Right atrium auricular region (tissue), 2 donors: ENCODE measurements around the gene FAAP100. TPM values are rescaled to one million over a fixed set of nuclear protein-coding genes. Genes with fewer than 3 reads are reported as not detected.
A peak's percentile ranks its signal among the peaks of the same experiment; 100 is the strongest.

Experiments
- DNase-seq: peaks from one replicate; pipeline ENCODE4 v3.0.0-alpha.2; 2019; ENCODE audit warnings: low spot score
- H3K27ac ChIP-seq, 2 donors: fragments of 200-600 bp; sonication (generic); 1 replicate in 1 of 2; 2 replicates in 1 of 2; pipeline ENCODE4 v1.5.1; 2016 to 2019
- H3K27me3 ChIP-seq, 2 donors: fragments of 200-600 bp; sonication (generic); one replicate each; pipeline versions ENCODE4 v1.5.1 to v1.6.0; 2017 to 2019
- H3K36me3 ChIP-seq: fragments of 200-600 bp; sonication (generic); one replicate; pipeline ENCODE4 v1.5.1; 2016
- H3K4me1 ChIP-seq, 2 donors: fragments of 200-600 bp; sonication (generic); one replicate each; pipeline versions ENCODE4 v1.5.1 to v1.6.0; 2017 to 2019
- H3K4me3 ChIP-seq, 2 donors: fragments of 200-600 bp; sonication (generic); 1 replicate in 1 of 2; 2 replicates in 1 of 2; pipeline ENCODE4 v1.5.1; 2017 to 2019; ENCODE audit warnings: mild to moderate bottlenecking in 1 of 2, moderate library complexity in 1 of 2
- H3K9me3 ChIP-seq, 2 donors: fragments of 200-600 bp; sonication (generic); one replicate each; pipeline ENCODE4 v1.5.1; 2019
- CTCF ChIP-seq, 2 donors: fragments of 200-600 bp; sonication (generic); IDR thresholded peaks; one replicate each; pipeline ENCODE4 v1.5.1; 2019; ENCODE audit warnings: antibody characterized with exemption in 2 of 2
- total RNA-seq, 2 donors: library from RNA; depleted of rRNA; stranded (reverse); fragments of >200 nt; gene quantifications; one replicate each; pipeline ENCODE4 v1.1.0, GENCODE V29; 2016

Gene FAAP100
- total RNA-seq, 2 donors from 2014 or later = 12.8 to 13.7 TPM

GRCh38 chr17:81519284-81520020 is 32.7 kb downstream of the FAAP100 start:
- H3K36me3 ChIP-seq = no peaks in the 10 kb centered on the region
- no peaks in the 10 kb centered on the region for H3K9me3 ChIP-seq
- peak overlapping the region; percentile 98 to 100 for H3K27ac ChIP-seq
- peak in 1 of 2 donors; percentile 62 for TF ChIP-seq CTCF (IDR thresholded peaks at IDR 0.05)
- H3K4me1 ChIP-seq = peaks cover 0 to 63% of the 10 kb centered on the region in 2 donors
- no peaks in the 10 kb centered on the region for H3K27me3 ChIP-seq
- peak overlapping the region; percentile 39 to 58 for H3K4me3 ChIP-seq
- DNase-seq = no peak

DNA sequence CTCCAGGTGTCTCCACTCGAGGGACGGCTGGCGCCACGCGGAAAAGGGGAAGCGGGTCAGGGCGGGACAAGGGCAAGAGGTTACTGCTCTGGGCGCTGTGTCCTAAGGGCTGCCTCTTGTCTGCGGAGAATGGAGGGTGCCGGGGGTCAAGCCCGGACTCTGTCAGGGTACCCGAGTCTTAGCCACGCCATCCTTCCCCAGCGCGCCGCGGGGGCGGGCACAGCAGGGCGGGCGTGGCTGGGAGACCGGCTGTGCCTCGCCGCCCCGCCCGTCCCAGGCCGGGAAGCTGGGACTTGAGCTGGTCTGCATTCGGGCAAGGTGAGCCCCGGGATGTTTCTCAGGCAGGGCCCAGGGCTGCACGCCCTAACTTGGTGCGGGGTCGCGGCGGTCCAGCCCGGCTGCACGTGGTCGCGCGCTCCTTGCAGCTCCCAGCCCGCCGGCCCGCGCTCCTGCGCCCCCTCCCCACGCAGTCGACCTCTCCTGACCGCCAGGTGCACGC is 33.3 kb downstream of the FAAP100 start:
- Histone ChIP-seq H3K4me3 (peak overlapping the region; percentile 39 to 58), H3K4me1 (peaks cover 0 to 65% of the 10 kb centered on the region in 2 donors), H3K27ac (peak overlapping the region; percentile 98 to 100), H3K27me3 (no peaks in the 10 kb centered on the region), H3K36me3 (no peaks in the 10 kb centered on the region), H3K9me3 (no peaks in the 10 kb centered on the region)
- no peak for DNase-seq
- no peak for TF ChIP-seq CTCF (IDR thresholded peaks at IDR 0.05)

GRCh38 chr17:81518113-81518784 is 33.9 kb downstream of the FAAP100 start:
- H3K4me3 ChIP-seq = peak overlapping the region; percentile 39 to 58
- TF ChIP-seq CTCF (IDR thresholded peaks at IDR 0.05) = no peak
- no peaks in the 10 kb centered on the region for H3K9me3 ChIP-seq
- no peak for DNase-seq
- no peaks in the 10 kb centered on the region for H3K36me3 ChIP-seq
- H3K4me1 ChIP-seq = peaks cover 0 to 63% of the 10 kb centered on the region in 2 donors
- no peaks in the 10 kb centered on the region for H3K27me3 ChIP-seq
- peak overlapping the region; percentile 98 to 100 for H3K27ac ChIP-seq

DNA sequence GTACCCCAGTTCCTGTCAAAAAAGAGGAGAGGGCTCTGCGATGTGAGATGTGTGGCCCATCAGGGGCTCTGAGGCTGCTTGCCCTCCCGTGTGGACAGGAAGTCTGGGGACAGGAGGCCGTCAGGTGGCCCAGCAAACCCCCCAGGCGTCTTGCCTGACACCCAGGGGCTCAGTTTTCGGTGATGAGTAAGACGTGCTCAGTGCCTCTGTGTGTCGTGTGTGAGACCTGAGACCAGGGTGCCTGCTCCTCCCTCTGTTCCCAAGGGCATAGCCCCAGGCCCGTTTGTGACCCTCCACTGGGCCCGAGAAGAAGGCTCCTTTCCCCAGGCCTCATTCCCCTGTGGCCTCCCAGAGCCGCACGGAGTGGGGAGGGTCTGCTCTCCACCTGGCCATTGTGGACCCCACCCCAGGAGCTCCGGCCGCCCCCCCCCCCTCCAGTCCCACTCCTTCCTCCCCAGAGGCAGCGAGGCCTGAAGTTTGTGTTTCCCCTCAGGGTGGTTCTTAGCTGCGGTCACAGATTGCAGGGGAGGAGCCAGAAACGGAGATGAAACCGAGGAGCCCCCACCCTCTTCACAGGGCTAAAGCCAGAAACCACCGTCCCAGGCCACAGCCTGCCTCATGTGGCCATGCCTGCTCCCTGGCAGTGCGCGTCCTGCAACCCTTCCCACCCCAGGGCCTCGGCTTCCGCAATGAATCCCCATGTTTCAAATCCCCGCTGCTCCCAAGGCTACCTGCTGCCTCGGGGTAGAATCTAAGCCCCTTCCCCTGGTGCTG is 34.6 kb downstream of the FAAP100 start:
- Histone ChIP-seq H3K36me3 (no peaks in the 10 kb centered on the region), H3K4me1 (peaks cover 0 to 61% of the 10 kb centered on the region in 2 donors), H3K9me3 (no peaks in the 10 kb centered on the region), H3K27ac (peak overlapping the region; percentile 98 to 100), H3K4me3 (peak overlapping the region in 1 of 2 donors; percentile 58), H3K27me3 (no peaks in the 10 kb centered on the region)
- no peak for DNase-seq
- no peak for TF ChIP-seq CTCF (IDR thresholded peaks at IDR 0.05)

DNA sequence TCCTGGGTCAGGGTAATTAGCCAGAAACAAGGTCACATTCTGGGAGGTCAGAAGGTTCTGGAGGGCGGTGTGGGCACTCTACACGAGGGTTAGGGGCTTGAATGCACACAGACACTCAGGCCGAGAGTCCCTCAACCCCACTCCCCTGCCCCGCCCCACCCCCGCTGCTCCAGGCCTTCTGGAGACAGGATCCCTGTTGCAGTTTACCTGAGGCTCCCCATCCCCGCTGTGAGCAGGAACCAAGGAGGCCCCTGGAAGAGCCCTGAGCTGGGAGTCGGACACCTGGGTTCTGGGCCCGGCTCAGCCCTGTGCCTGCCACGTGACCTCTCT is 35.2 kb downstream of the FAAP100 start:
- no peak for TF ChIP-seq CTCF (IDR thresholded peaks at IDR 0.05)
- H3K27me3 ChIP-seq = no peaks in the 10 kb centered on the region
- peak overlapping the region; percentile 98 to 100 for H3K27ac ChIP-seq
- no peaks in the 10 kb centered on the region for H3K9me3 ChIP-seq
- peaks cover 4% of the 10 kb centered on the region for H3K36me3 ChIP-seq
- H3K4me1 ChIP-seq = peaks cover 0 to 61% of the 10 kb centered on the region in 2 donors
- peak overlapping the region; percentile 6 to 94 for H3K4me3 ChIP-seq
- DNase-seq = no peak
